Liver (tissue), 9 donors: Measurements from ENCODE around the gene DNAH7. TPM values are rescaled to one million over a fixed set of nuclear protein-coding genes. Genes with fewer than 3 reads are reported as not detected.

Source experiments
- DNase-seq: peaks from one replicate; pipeline ENCODE4 v3.0.0-alpha.2; 2017; ENCODE audit warnings: low spot score
- H3K27ac ChIP-seq, 2 donors: one replicate each; pipeline ENCODE4 v1.7.0; 2013; ENCODE audit warnings: inconsistent platforms in 2 of 2, low read length in 2 of 2, control low read depth in 1 of 2, low read depth in 1 of 2, mild to moderate bottlenecking in 1 of 2
- H3K27me3 ChIP-seq, 4 donors: one replicate each; pipeline versions ENCODE4 v1.6.1 to v1.7.0; 2013; ENCODE audit warnings: low read length in 3 of 4, inconsistent platforms in 1 of 4, mild to moderate bottlenecking in 1 of 4, moderate library complexity in 1 of 4; ENCODE audit not compliant: control insufficient read depth in 4 of 4, insufficient read depth in 4 of 4
- H3K36me3 ChIP-seq, 4 donors: one replicate each; pipeline versions ENCODE4 v1.6.1 to v1.7.0; 2013; ENCODE audit warnings: low read length in 3 of 4, mild to moderate bottlenecking in 3 of 4, low read depth in 1 of 4, moderate library complexity in 1 of 4; ENCODE audit not compliant: control insufficient read depth in 4 of 4, insufficient read depth in 3 of 4
- H3K4me1 ChIP-seq, 4 donors: one replicate each; pipeline versions ENCODE4 v1.6.1 to v1.7.0; 2013; ENCODE audit warnings: low read length in 3 of 4, mild to moderate bottlenecking in 3 of 4, moderate library complexity in 1 of 4; ENCODE audit not compliant: control insufficient read depth in 4 of 4, insufficient read depth in 4 of 4
- H3K4me3 ChIP-seq, 3 donors: one replicate each; pipeline versions ENCODE4 v1.6.1 to v1.7.0; 2013; ENCODE audit warnings: low read length in 3 of 3, control low read depth in 1 of 3, low read depth in 1 of 3, mild to moderate bottlenecking in 1 of 3
- H3K9ac ChIP-seq, 2 donors: one replicate each; pipeline ENCODE4 v1.7.0; 2013; ENCODE audit warnings: low read length in 2 of 2, mild to moderate bottlenecking in 2 of 2, moderate library complexity in 2 of 2, control low read depth in 1 of 2, low read depth in 1 of 2
- H3K9me3 ChIP-seq, 4 donors: one replicate each; pipeline versions ENCODE4 v1.6.1 to v1.7.0; 2013; ENCODE audit warnings: low read length in 3 of 4; ENCODE audit not compliant: control insufficient read depth in 4 of 4
- ATF3 ChIP-seq: IDR thresholded peaks from 2 replicates; pipeline ENCODE4 v1.6.1; 2016; ENCODE audit warnings: antibody characterized with exemption
- CTCF ChIP-seq: fragments of 150-350 bp; IDR thresholded peaks from 2 replicates; pipeline ENCODE4 v1.5.1; 2017; ENCODE audit warnings: improper control_type of control experiment, low read depth, low read length; ENCODE audit not compliant: missing input control
- EGR1 ChIP-seq, 2 donors: IDR thresholded peaks; 2 replicates each; pipeline ENCODE4 v1.6.1; 2016 to 2018; ENCODE audit warnings: antibody characterized with exemption in 2 of 2, low read depth in 2 of 2
- FOXA1 ChIP-seq: IDR thresholded peaks from 2 replicates; pipeline ENCODE4 v1.6.1; 2016; ENCODE audit warnings: antibody characterized with exemption
- FOXA2 ChIP-seq: IDR thresholded peaks from 2 replicates; pipeline ENCODE4 v1.6.1; 2016; ENCODE audit warnings: antibody characterized with exemption
- GABPA ChIP-seq, 2 donors: IDR thresholded peaks in 1 of 2; conservative IDR thresholded peaks in 1 of 2; 2 replicates each; pipeline ENCODE4 v1.6.1; 2016; ENCODE audit warnings: antibody characterized with exemption in 2 of 2, mild to moderate bottlenecking in 1 of 2, moderate library complexity in 1 of 2
- HNF4A ChIP-seq, 2 donors: conservative IDR thresholded peaks; 2 replicates each; pipeline ENCODE4 v1.6.1; 2016; ENCODE audit warnings: antibody characterized with exemption in 2 of 2, mild to moderate bottlenecking in 2 of 2
- HNF4G ChIP-seq: IDR thresholded peaks from 2 replicates; pipeline ENCODE4 v1.6.1; 2016; ENCODE audit warnings: antibody characterized with exemption
- JUND ChIP-seq, 2 donors: IDR thresholded peaks; 2 replicates each; pipeline ENCODE4 v1.6.1; 2016; ENCODE audit warnings: antibody characterized with exemption in 2 of 2
- MAX ChIP-seq: IDR thresholded peaks from 2 replicates; pipeline ENCODE4 v1.6.1; 2016; ENCODE audit warnings: antibody characterized with exemption
- NR2F2 ChIP-seq: IDR thresholded peaks from 2 replicates; pipeline ENCODE4 v1.6.1; 2016; ENCODE audit warnings: antibody characterized with exemption
- RAD21 ChIP-seq, 2 donors: IDR thresholded peaks; 2 replicates each; pipeline ENCODE4 v1.6.1; 2016; ENCODE audit warnings: antibody characterized with exemption in 2 of 2, mild to moderate bottlenecking in 2 of 2
- REST ChIP-seq: IDR thresholded peaks from 2 replicates; pipeline ENCODE4 v1.6.1; 2016; ENCODE audit warnings: antibody characterized with exemption, mild to moderate bottlenecking
- RXRA ChIP-seq, 2 donors: IDR thresholded peaks; 2 replicates each; pipeline ENCODE4 v1.6.1; 2017 to 2018; ENCODE audit warnings: antibody characterized with exemption in 2 of 2, mild to moderate bottlenecking in 1 of 2
- SP1 ChIP-seq: IDR thresholded peaks from 2 replicates; pipeline ENCODE4 v1.6.1; 2018; ENCODE audit warnings: antibody characterized with exemption, mild to moderate bottlenecking
- TAF1 ChIP-seq: conservative IDR thresholded peaks from 2 replicates; pipeline ENCODE4 v1.6.1; 2016; ENCODE audit warnings: antibody characterized with exemption, mild to moderate bottlenecking
- YY1 ChIP-seq: IDR thresholded peaks from 2 replicates; pipeline ENCODE4 v1.6.1; 2016; ENCODE audit warnings: antibody characterized with exemption, mild to moderate bottlenecking
- ZBTB33 ChIP-seq: IDR thresholded peaks from 2 replicates; pipeline ENCODE4 v1.6.1; 2016; ENCODE audit warnings: antibody characterized with exemption
- WGBS: extraction: QIAGEN DNeasy Blood & Tissue Kit; methylation state at CpG from one replicate; pipeline ENCODE4 v1.1.7; 2013; 5-methylcytosine and 5-hydroxymethylcytosine counted together
- polyA plus RNA-seq, 2 donors: library from polyadenylated mRNA; stranded (reverse) in 1 of 2; unstranded in 1 of 2; fragments of 200-250 nt in 1 of 2; fragments of >200 nt in 1 of 2; fragmentation: Nextera tagmentation in 1 of 2; extraction: Ambion mirVana in 1 of 2; gene quantifications; one replicate each; pipeline versions ENCODE4 v1.2.1 to v1.2.3, GENCODE V29; 2013 to 2015
- total RNA-seq, 2 donors: library from RNA; depleted of rRNA; stranded (reverse); fragments of >200 nt; gene quantifications; one replicate each; pipeline ENCODE4 v1.2.3, GENCODE V29; 2014
- donor health status: healthy.
- donor health status: healthy.
- donor health status: healthy.
- donor health status: healthy.
- donor health status: healthy.

Gene DNAH7
- total and polyA plus RNA-seq, 4 donors = under 0.01 to 0.50 (median 0.07) TPM

- DNase-seq = no peak
- Histone ChIP-seq H3K36me3 (no peaks in the 10 kb centered on the region), H3K9me3 (no peaks in the 10 kb centered on the region), H3K27me3 (no peaks in the 10 kb centered on the region), H3K4me1 (no peaks in the 10 kb centered on the region), H3K9ac (no peak overlapping the region), H3K27ac (no peak overlapping the region), H3K4me3 (no peak overlapping the region)
- 82% methylated on average over 3 of the region's 3 CpGs for WGBS
- TF ChIP-seq HNF4A (conservative IDR thresholded peaks at IDR 0.05) (no peak), MAX (no peak), RAD21 (IDR thresholded peaks at IDR 0.05) (no peak), EGR1 (IDR thresholded peaks at IDR 0.05; ENCODE audit: low read depth in 2 of 2) (no peak), TAF1 (no peak), ZBTB33 (no peak), HNF4G (no peak), GABPA (IDR thresholded peaks at IDR 0.05 in 1 of 2, conservative IDR thresholded peaks at IDR 0.05 in 1 of 2) (no peak), NR2F2 (no peak), ATF3 (no peak), CTCF (no peak), SP1 (no peak), FOXA2 (no peak), JUND (IDR thresholded peaks at IDR 0.05) (no peak), REST (no peak), YY1 (no peak), RXRA (IDR thresholded peaks at IDR 0.05) (no peak), FOXA1 (no peak)
Observed at GRCh38 chr2:196099916-196100315, 31.3 kb upstream of the DNAH7 start.
